ENCODE results near the gene ANKRD39. TPM values are rescaled to one million over a fixed set of nuclear protein-coding genes. Genes with fewer than 3 reads are reported as not detected.

Gene ANKRD39
- total and polyA plus RNA-seq, 4 donors = 4.7 to 22.7 (median 10.7) TPM

GRCh38 chr2:96816127-96816835 lies 41.5 kb downstream of the ANKRD39 start, which contains the start of gene CNNM3:
CNNM3 (plus strand) TSS chr2:96816268; CDS start chr2:96816278, 10 bp downstream.
- peak; percentile 98 for DNase-seq (ENCODE audit: low spot score)
- H3K9me3 ChIP-seq (ENCODE audit: control insufficient read depth in 4 of 4, low read length in 3 of 4) = no peaks in the 10 kb centered on the region
- under 1% methylated on average over 103 of the region's 103 CpGs for WGBS
- no peaks in the 10 kb centered on the region for H3K27me3 ChIP-seq (ENCODE audit: control insufficient read depth in 4 of 4, insufficient read depth in 4 of 4, low read length in 3 of 4)
- peak within 1 kb of the TSS; percentile 94 to 95 for H3K27ac ChIP-seq (ENCODE audit: low read depth in 1 of 2, low read length in 2 of 2)
- H3K4me3 ChIP-seq (ENCODE audit: low read depth in 1 of 3, low read length in 3 of 3) = peak within 1 kb of the TSS; percentile 78 to 85 (median 83)
- no peaks in the 10 kb centered on the region for H3K36me3 ChIP-seq (ENCODE audit: control insufficient read depth in 4 of 4, insufficient read depth in 3 of 4, low read depth in 1 of 4, low read length in 3 of 4)
- H3K4me1 ChIP-seq (ENCODE audit: control insufficient read depth in 4 of 4, insufficient read depth in 4 of 4, low read length in 3 of 4) = peaks cover 21 to 54% (median 49%) of the 10 kb centered on the region in 4 donors
- no peak for TF ChIP-seq RXRA (IDR thresholded peaks at IDR 0.05)
- peak; percentile 49 for TF ChIP-seq YY1 (IDR thresholded peaks at IDR 0.05)
- TF ChIP-seq NR2F2 (IDR thresholded peaks at IDR 0.05) = no peak
- peak; percentile 45 for TF ChIP-seq CTCF (IDR thresholded peaks at IDR 0.05; ENCODE audit: low read depth, low read length, missing input control)
- peak; percentile 22 for TF ChIP-seq SP1 (IDR thresholded peaks at IDR 0.05)
- TF ChIP-seq JUND (IDR thresholded peaks at IDR 0.05) = no peak
- no peak for TF ChIP-seq RAD21 (IDR thresholded peaks at IDR 0.05)
- TF ChIP-seq REST (IDR thresholded peaks at IDR 0.05) = peak; percentile 3
- TF ChIP-seq EGR1 (IDR thresholded peaks at IDR 0.05; ENCODE audit: low read depth in 2 of 2) = peak; percentile 43 to 66
- peak within 1 kb of the TSS; percentile 33 to 42 for H3K9ac ChIP-seq (ENCODE audit: low read depth in 1 of 2, low read length in 2 of 2)

GRCh38 chr2:96815326-96816126 lies 42.3 kb downstream of the ANKRD39 start:
- H3K4me1 ChIP-seq (ENCODE audit: control insufficient read depth in 4 of 4, insufficient read depth in 4 of 4, low read length in 3 of 4) = peaks cover 16 to 51% (median 42%) of the 10 kb centered on the region in 4 donors
- peak; percentile 55 for DNase-seq (ENCODE audit: low spot score)

More at GRCh38 chr2:96815326-96816126, 42.3 kb downstream of the ANKRD39 start:
- peak overlapping the region; percentile 33 to 42 for H3K9ac ChIP-seq (ENCODE audit: low read depth in 1 of 2, low read length in 2 of 2)
- TF ChIP-seq ZBTB33 (IDR thresholded peaks at IDR 0.05) = no peak
- no peak for TF ChIP-seq CTCF (IDR thresholded peaks at IDR 0.05; ENCODE audit: low read depth, low read length, missing input control)
- TF ChIP-seq NR2F2 (IDR thresholded peaks at IDR 0.05) = no peak
- no peak for TF ChIP-seq JUND (IDR thresholded peaks at IDR 0.05)
- peak; percentile 20 for TF ChIP-seq SP1 (IDR thresholded peaks at IDR 0.05)
- TF ChIP-seq EGR1 (IDR thresholded peaks at IDR 0.05; ENCODE audit: low read depth in 2 of 2) = peak in 1 of 2 donors; percentile 18
- peak; percentile 45 for TF ChIP-seq REST (IDR thresholded peaks at IDR 0.05)
- TF ChIP-seq YY1 (IDR thresholded peaks at IDR 0.05) = no peak
- H3K36me3 ChIP-seq (ENCODE audit: control insufficient read depth in 4 of 4, insufficient read depth in 3 of 4, low read depth in 1 of 4, low read length in 3 of 4) = no peaks in the 10 kb centered on the region
- peak overlapping the region; percentile 94 to 95 for H3K27ac ChIP-seq (ENCODE audit: low read depth in 1 of 2, low read length in 2 of 2)
- H3K4me3 ChIP-seq (ENCODE audit: low read depth in 1 of 3, low read length in 3 of 3) = peak overlapping the region; percentile 48 to 83 (median 78)
- no peaks in the 10 kb centered on the region for H3K9me3 ChIP-seq (ENCODE audit: control insufficient read depth in 4 of 4, low read length in 3 of 4)
- no peaks in the 10 kb centered on the region for H3K27me3 ChIP-seq (ENCODE audit: control insufficient read depth in 4 of 4, insufficient read depth in 4 of 4, low read length in 3 of 4)
- WGBS = 1% methylated on average over 60 of the region's 60 CpGs
